Measurements from ENCODE around the gene FGF21.
A peak's percentile ranks its signal among the peaks of the same experiment; 100 is the strongest.

The FGF21 gene

GRCh38 chr19:48804496-48804895 is 49.2 kb downstream of the FGF21 start:
- TF ChIP-seq CTCF (IDR thresholded peaks at IDR 0.05; ENCODE audit: insufficient read depth, low read length, poor library complexity, severe bottlenecking), result no peak
- DNase-seq (ENCODE audit: extremely low read depth, insufficient read length), result no peak
- H3K4me3 ChIP-seq (replicated peaks; ENCODE audit: low read depth, low read length), result no peak overlapping the region
- H3K27me3 ChIP-seq (replicated peaks; ENCODE audit: control insufficient read depth, insufficient read depth, low read length), result no peaks in the 10 kb centered on the region
- H3K36me3 ChIP-seq (ENCODE audit: control insufficient read depth, insufficient read depth, low read length), result peaks cover 6% of the 10 kb centered on the region

GRCh38 chr19:48805452-48805851 is 50.1 kb downstream of the FGF21 start:
- Histone ChIP-seq H3K4me3 (replicated peaks; ENCODE audit: low read depth, low read length) (no peak overlapping the region), H3K27me3 (replicated peaks; ENCODE audit: control insufficient read depth, insufficient read depth, low read length) (no peaks in the 10 kb centered on the region), H3K36me3 (ENCODE audit: control insufficient read depth, insufficient read depth, low read length) (peaks cover 6% of the 10 kb centered on the region)
- DNase-seq (ENCODE audit: extremely low read depth, insufficient read length), result no peak
- no peak for TF ChIP-seq CTCF (IDR thresholded peaks at IDR 0.05; ENCODE audit: insufficient read depth, low read length, poor library complexity, severe bottlenecking)

- TF ChIP-seq CTCF (IDR thresholded peaks at IDR 0.05; ENCODE audit: insufficient read depth, low read length, poor library complexity, severe bottlenecking), result no peak
- Histone ChIP-seq H3K36me3 (ENCODE audit: control insufficient read depth, insufficient read depth, low read length) (peaks cover 6% of the 10 kb centered on the region), H3K4me3 (replicated peaks; ENCODE audit: low read depth, low read length) (no peak overlapping the region), H3K27me3 (replicated peaks; ENCODE audit: control insufficient read depth, insufficient read depth, low read length) (no peaks in the 10 kb centered on the region)
- DNase-seq (ENCODE audit: extremely low read depth, insufficient read length), result no peak
These were observed 51.1 kb downstream of the FGF21 start for GRCh38 chr19:48806518-48806817.

- Histone ChIP-seq H3K4me3 (replicated peaks; ENCODE audit: low read depth, low read length) (no peak overlapping the region), H3K27me3 (replicated peaks; ENCODE audit: control insufficient read depth, insufficient read depth, low read length) (no peaks in the 10 kb centered on the region), H3K36me3 (ENCODE audit: control insufficient read depth, insufficient read depth, low read length) (peaks cover 6% of the 10 kb centered on the region)
- no peak for DNase-seq (ENCODE audit: extremely low read depth, insufficient read length)
- TF ChIP-seq CTCF (IDR thresholded peaks at IDR 0.05; ENCODE audit: insufficient read depth, low read length, poor library complexity, severe bottlenecking), result no peak
These were observed 51.7 kb downstream of the FGF21 start for GRCh38 chr19:48806818-48807589.

GRCh38 chr19:48807590-48808308 is 52.4 kb downstream of the FGF21 start:
- H3K27me3 ChIP-seq (replicated peaks; ENCODE audit: control insufficient read depth, insufficient read depth, low read length), result no peaks in the 10 kb centered on the region
- no peak overlapping the region for H3K4me3 ChIP-seq (replicated peaks; ENCODE audit: low read depth, low read length)
- no peak for DNase-seq (ENCODE audit: extremely low read depth, insufficient read length)
- TF ChIP-seq CTCF (IDR thresholded peaks at IDR 0.05; ENCODE audit: insufficient read depth, low read length, poor library complexity, severe bottlenecking), result peak; percentile 24
- peaks cover 6% of the 10 kb centered on the region for H3K36me3 ChIP-seq (ENCODE audit: control insufficient read depth, insufficient read depth, low read length)
